Muscle layer of duodenum (tissue), 2 donors: Measurements from ENCODE around the gene ARHGEF28.

Experiments used
- H3K27ac ChIP-seq: one replicate; pipeline ENCODE4 v1.7.0; 2013; ENCODE audit warnings: mild to moderate bottlenecking, low read length
- H3K27me3 ChIP-seq: one replicate; pipeline ENCODE4 v1.7.0; 2013; ENCODE audit warnings: low read depth, mild to moderate bottlenecking, control low read depth, low read length
- H3K36me3 ChIP-seq, 2 donors: one replicate each; pipeline ENCODE4 v1.7.0; 2013; ENCODE audit warnings: low read length in 2 of 2, control low read depth in 1 of 2, mild to moderate bottlenecking in 1 of 2; ENCODE audit not compliant: insufficient read depth in 2 of 2, control insufficient read depth in 1 of 2
- H3K4me1 ChIP-seq, 2 donors: one replicate each; pipeline ENCODE4 v1.7.0; 2013; ENCODE audit warnings: low read length in 2 of 2, mild to moderate bottlenecking in 2 of 2, control low read depth in 1 of 2, moderate library complexity in 1 of 2; ENCODE audit not compliant: insufficient read depth in 2 of 2, control insufficient read depth in 1 of 2
- H3K4me3 ChIP-seq, 2 donors: one replicate each; pipeline ENCODE4 v1.7.0; 2013; ENCODE audit warnings: low read length in 2 of 2, low read depth in 1 of 2, mild to moderate bottlenecking in 1 of 2
- H3K9me3 ChIP-seq, 2 donors: one replicate each; pipeline ENCODE4 v1.7.0; 2013; ENCODE audit warnings: low read length in 2 of 2, control low read depth in 1 of 2, mild to moderate bottlenecking in 1 of 2; ENCODE audit not compliant: control insufficient read depth in 1 of 2
- donor health status: healthy.

ARHGEF28 gene

GRCh38 chr5:73625944-73626811 is at the start of gene ARHGEF28:
ARHGEF28 (plus strand) TSS chr5:73626196; CDS start chr5:73684852, 58,656 bp downstream.
- Histone ChIP-seq H3K27ac (peak within 1 kb of the TSS; percentile 12), H3K27me3 (no peaks in the 10 kb centered on the region), H3K36me3 (no peaks in the 10 kb centered on the region), H3K9me3 (no peaks in the 10 kb centered on the region), H3K4me3 (peak within 1 kb of the TSS; percentile 59 to 87), H3K4me1 (peaks cover 0 to 16% of the 10 kb centered on the region in 2 donors)

- H3K27me3 ChIP-seq, result no peaks in the 10 kb centered on the region
- peaks cover 28 to 29% of the 10 kb centered on the region in 2 donors for H3K36me3 ChIP-seq
- H3K27ac ChIP-seq, result no peak overlapping the region
- no peak overlapping the region for H3K4me3 ChIP-seq
- H3K9me3 ChIP-seq, result no peaks in the 10 kb centered on the region
- H3K4me1 ChIP-seq, result no peaks in the 10 kb centered on the region
Measured at GRCh38 chr5:73582285-73583145, 43.5 kb upstream of the ARHGEF28 start.

- no peak overlapping the region for H3K27ac ChIP-seq
- H3K9me3 ChIP-seq, result no peaks in the 10 kb centered on the region
- peaks cover 0 to 4% of the 10 kb centered on the region in 2 donors for H3K4me1 ChIP-seq
- H3K27me3 ChIP-seq, result no peaks in the 10 kb centered on the region
- H3K4me3 ChIP-seq, result no peak overlapping the region
- H3K36me3 ChIP-seq, result no peaks in the 10 kb centered on the region
Measured at GRCh38 chr5:73587923-73588322, 38.1 kb upstream of the ARHGEF28 start.

- Histone ChIP-seq H3K27ac (no peak overlapping the region), H3K36me3 (no peaks in the 10 kb centered on the region), H3K9me3 (no peaks in the 10 kb centered on the region), H3K4me3 (no peak overlapping the region), H3K4me1 (peaks cover 0 to 4% of the 10 kb centered on the region in 2 donors), H3K27me3 (no peaks in the 10 kb centered on the region)
Measured at GRCh38 chr5:73591102-73591695, 34.8 kb upstream of the ARHGEF28 start.

- H3K27ac ChIP-seq, result no peak overlapping the region
- H3K36me3 ChIP-seq, result no peaks in the 10 kb centered on the region
- H3K27me3 ChIP-seq, result no peaks in the 10 kb centered on the region
- no peak overlapping the region for H3K4me3 ChIP-seq
- H3K4me1 ChIP-seq, result peaks cover 0 to 4% of the 10 kb centered on the region in 2 donors
- H3K9me3 ChIP-seq, result no peaks in the 10 kb centered on the region
Measured at GRCh38 chr5:73591698-73592501, 34.1 kb upstream of the ARHGEF28 start.

GRCh38 chr5:73592551-73592950 is 33.4 kb upstream of the ARHGEF28 start:
- Histone ChIP-seq H3K4me3 (no peak overlapping the region), H3K27me3 (no peaks in the 10 kb centered on the region), H3K9me3 (no peaks in the 10 kb centered on the region), H3K4me1 (peaks cover 0 to 4% of the 10 kb centered on the region in 2 donors), H3K36me3 (no peaks in the 10 kb centered on the region), H3K27ac (no peak overlapping the region)

- H3K9me3 ChIP-seq, result peaks cover 0 to 3% of the 10 kb centered on the region in 2 donors
- no peak overlapping the region for H3K27ac ChIP-seq
- no peaks in the 10 kb centered on the region for H3K27me3 ChIP-seq
- no peaks in the 10 kb centered on the region for H3K4me1 ChIP-seq
- H3K4me3 ChIP-seq, result no peak overlapping the region
- H3K36me3 ChIP-seq, result no peaks in the 10 kb centered on the region
Measured at GRCh38 chr5:73596705-73597328, 29.2 kb upstream of the ARHGEF28 start.

GRCh38 chr5:73599380-73599779 is 26.6 kb upstream of the ARHGEF28 start:
- Histone ChIP-seq H3K4me3 (no peak overlapping the region), H3K36me3 (no peaks in the 10 kb centered on the region), H3K4me1 (no peaks in the 10 kb centered on the region), H3K27ac (no peak overlapping the region), H3K9me3 (peaks cover 0 to 5% of the 10 kb centered on the region in 2 donors), H3K27me3 (no peaks in the 10 kb centered on the region)

GRCh38 chr5:73603998-73604397 is 22.0 kb upstream of the ARHGEF28 start:
- H3K36me3 ChIP-seq, result no peaks in the 10 kb centered on the region
- no peak overlapping the region for H3K27ac ChIP-seq
- peaks cover 0 to 5% of the 10 kb centered on the region in 2 donors for H3K9me3 ChIP-seq
- H3K4me1 ChIP-seq, result no peaks in the 10 kb centered on the region
- H3K27me3 ChIP-seq, result no peaks in the 10 kb centered on the region
- H3K4me3 ChIP-seq, result no peak overlapping the region
